ENCODE results near the gene BEGAIN.
"Not testable (repeated sequence)": the region's sequence is repeated elsewhere in the genome, so short reads cannot be mapped to it uniquely, and the experiment has no call there.

BEGAIN gene

DNA sequence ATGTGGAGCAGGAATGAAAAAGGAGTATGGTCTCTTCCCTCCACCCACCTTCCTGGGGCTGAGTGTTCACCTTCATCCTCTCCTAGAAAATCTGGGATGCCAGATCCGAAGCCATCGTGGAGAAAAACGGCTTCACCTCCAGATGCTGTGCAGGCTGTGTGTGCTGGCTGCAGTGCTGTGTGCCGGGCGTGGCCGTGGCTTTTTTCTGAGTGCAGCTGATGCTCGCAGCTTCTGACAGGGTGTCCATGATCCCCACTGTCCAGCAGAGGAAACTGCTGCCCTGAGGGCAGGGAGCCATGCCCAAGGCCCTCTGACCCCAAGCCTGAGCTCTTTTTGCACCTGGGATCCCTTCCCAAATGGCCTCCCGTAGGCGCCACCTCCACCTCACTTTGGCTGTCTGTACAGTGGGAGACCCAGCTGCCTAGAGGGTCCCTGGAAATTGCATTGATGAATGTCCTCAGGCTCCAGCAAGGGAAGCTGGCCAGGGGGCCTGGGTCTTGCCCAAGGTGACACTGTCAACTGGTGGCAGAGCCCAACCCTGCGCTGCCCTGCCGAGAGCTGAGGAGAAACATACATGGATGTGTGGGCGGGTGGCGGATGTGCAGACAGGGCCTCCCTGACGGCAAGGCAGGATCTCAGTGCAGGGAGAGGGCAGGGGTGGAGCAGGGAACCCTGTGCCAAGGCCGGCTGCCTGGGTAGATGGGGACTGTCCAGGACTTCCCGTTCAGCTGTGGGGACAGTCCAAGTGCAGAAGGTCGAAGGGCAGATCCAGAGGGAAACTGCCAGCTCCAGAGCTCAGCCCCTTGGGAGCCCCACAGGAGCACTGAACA is 53.3 kb downstream of the BEGAIN start:
- DNase-seq, result no peak

DNA sequence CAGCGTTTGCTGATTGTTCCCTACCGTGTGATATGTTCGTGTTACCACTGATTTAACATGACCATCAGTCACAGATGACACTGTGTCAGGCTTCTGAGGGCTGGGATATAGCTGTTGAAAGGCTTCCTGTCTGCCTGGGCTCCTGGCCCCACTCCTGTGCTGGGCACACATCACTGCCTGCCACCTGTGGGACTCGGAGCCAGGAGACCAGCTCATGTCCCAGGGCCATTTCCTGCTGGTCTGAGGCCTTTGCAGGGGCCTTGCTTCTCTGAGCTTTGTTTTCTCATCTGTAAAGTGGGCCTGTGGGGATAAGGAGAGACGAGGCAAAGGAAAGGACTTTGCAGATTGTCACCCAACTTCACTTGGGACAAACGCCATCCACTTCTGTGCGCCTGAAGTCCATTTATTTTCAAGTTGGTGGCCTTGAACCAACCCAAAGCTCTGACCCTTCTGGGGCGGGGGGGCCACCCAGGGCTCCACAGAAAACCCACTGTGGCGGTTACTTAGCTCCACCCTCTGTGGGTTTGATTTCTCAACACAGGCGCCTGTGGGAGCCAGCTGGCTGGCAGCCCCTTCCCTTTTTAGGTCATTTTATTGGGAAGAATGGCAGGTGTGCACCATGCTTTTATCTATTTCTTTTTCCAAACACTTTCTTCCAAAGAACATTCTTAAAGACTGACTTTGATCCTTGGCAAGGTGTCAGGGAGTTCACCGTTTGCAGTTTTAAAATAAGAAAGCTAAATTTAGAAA is 54.1 kb downstream of the BEGAIN start:
- no peak for DNase-seq

DNA sequence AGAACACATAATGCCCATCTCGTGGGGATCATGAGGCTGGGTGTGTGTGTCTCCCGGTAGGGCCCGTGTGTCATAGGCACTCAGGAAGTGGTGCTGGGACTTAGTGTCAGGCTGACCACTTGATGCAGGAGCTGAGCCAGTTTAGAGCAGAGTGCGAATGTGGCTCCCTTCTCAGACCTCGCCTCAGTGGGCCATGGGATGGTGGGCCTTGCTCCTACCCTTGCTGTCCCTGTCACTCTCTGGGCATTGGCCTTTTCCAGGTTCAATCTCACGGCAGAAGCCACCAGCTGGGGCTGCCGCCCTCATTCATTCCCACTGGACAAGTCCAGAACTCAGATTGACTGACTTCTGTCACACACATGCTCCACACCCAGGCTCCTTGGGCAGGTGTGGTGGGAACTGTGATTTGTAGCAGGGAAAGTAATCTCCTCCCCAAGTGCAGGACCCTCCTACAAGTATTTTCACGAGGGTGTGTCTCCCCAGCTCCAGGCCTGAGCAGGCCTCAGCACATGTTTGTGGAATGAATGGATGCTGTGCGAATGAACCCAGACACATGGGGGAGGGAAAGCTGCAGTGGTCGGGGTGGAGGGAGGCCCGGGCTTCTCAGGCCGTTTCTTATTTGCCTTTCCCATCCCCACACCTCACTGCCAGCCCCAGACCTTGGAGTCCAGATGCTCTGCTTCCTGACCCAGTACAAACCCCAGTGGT is 54.9 kb downstream of the BEGAIN start:
- no peak for DNase-seq

DNA sequence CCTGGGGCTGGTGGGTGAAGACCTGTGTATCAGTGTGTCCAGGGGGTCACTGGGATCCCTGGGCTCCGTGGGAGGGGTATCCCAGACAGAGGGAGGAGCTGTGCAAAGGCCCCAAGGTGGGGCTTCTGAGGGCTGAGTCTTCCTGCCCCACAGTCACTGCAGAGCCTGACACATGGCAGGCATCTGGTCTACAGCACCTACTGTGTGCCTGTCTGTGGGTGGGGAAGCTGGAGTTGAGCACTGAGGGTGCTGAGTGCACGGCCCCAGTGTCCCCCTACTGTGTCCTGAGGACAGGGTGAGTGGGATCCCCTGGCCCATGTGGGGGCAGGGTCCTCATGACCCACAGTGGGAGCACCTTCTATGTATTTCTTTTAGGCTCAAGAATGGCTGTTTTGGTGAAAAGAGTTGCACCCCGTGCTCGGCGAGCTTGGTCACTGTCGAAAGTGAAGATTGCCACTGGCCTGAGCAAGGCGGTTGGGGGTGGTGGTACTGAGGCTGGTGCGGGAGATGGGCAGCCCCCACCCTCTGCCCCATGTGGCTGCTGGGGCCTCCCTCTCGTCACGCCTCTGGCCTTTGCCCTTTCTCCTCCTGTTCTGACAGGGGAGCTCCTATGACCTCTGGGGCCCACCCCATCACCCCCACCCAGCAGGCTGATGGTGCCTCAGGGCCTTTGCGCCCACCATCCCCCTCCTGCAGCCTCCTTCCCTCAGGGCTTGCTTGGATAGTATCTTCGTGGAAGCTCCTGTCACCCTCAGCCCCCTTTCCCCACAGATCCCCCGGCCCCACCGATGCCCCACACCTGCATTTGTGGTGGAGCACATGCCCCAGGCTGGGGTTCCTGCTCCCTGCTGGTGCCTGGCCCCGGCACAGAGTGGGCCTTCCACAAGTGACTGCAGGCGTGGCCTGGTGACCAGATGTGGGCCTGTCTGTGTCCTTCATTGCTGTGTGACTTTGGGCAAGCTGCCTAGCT is 55.8 kb downstream of the BEGAIN start:
- no peak for DNase-seq

DNA sequence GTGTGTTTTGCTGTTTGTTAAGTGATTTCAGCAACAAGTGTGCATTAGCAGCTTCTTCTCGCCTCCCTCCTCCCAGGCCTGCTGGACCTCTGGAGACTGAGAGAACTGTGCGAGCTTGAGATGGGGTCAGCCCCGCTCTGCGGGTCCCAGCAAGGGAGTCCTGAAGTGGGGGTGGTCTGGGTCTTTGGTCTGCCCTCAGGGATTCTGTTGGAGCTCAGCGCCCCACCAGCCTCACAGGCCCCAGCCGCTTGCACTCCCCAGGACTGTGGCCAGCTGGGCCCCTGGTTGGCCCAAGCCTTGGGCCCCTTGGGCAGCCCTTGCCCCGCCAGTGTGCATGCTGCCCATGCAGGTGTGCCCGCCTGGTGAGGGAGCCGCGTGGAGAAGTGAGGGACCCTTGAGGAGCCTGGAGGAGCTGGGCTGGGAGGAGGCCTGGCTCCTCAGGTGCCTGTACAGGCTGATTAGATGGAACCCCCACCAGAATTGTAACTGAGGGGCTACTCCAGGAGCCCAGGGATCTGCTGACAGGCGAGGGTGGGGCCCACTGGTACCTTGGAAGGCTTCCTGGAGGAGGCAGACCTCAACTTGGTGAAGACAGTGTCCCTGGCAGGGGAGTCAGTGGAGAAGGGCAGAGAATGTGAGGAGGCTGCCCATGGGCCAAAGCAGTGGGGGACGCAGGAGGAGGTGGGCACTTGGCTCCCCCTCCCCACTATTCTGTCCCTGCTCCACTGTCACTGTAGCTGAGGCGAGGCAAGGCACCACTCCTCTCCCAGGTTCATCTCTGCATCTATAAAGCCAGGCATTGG is 56.7 kb downstream of the BEGAIN start:
- DNase-seq, result no peak

DNA sequence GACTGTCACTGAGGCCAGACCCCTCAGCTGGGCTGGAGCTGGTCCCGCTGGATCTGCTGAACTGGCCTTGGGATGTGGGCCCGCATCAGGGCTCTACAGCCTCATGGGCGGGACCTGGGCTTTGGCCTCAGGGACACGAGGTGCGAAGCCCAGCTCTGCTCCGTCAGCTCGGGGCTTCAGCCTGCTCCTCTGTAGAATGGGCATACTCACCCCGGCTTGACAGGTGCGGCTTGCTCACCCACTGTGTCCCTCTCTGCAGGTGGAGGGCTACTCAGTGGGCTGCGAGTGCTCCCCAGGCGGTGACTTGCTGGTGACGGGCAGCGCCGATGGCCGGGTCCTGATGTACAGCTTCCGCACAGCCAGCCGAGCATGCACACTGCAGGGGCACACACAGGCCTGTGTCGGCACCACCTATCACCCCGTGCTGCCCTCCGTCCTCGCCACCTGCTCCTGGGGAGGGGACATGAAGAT is 57.6 kb downstream of the BEGAIN start:
- no peak for DNase-seq

DNA sequence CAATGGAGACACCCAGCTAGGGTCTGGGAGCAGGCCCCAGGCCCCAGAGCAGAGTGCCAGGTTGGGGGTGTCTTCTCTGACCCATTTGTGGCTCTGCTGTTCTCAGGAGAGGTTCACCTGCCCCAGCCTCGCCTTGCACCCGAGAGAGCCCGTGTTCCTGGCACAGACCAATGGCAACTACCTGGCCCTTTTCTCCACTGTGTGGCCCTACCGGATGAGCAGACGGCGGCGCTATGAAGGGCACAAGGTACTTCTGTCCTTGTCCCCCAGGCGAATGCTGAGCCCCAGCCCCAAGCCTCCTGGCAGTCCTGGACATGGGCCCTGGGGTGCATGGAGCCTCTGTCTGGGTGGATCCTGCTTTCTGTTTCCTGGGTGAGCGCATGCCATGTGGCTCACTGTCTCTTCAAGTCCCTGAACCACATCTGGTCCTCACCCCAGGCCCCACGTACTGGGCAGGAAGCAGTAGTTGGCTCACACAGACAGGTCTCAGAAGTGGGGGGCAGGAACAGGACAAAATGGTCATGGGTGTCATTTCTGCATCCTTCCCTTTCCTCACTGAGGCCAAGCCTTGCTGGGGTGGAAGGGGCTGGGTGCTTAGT is 58.2 kb downstream of the BEGAIN start:
- no peak for DNase-seq

DNA sequence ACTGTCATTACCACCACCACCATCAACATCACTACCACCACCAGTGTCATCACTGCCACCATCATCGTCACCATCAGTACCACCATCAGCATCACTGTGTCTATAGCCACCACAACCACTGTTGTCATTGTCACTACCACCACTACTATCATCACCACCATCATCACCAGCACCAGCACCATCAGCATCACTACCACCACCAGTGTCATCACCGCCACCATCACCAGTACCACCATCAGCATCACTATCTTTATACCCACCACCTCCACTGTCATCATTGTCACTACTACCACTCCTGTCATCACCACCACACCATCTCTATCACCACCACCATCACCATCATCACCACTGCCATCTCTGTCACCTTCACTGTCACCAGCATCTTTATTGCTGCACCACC is 60.6 kb downstream of the BEGAIN start:
- DNase-seq, result no peak

DNA sequence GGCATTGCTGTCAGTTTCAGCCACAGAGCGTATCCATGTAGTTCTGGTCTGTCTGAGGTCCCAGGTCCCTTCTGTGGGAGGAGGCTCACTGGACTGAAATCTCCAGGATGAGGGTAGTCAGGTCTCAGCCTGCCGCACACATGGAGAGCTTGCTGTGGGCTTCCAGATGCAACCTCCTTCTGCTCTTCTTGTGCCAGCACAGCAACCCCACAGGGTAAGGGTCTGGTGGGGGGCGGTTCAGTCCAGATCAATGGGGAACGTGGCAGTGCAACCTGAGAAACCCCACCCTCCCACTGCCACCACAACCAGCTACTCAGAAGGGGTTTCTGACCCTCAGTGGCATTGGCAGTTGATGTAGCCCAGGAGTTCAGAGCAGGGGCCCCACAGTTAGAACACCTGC is 61.2 kb downstream of the BEGAIN start:
- DNase-seq, result no peak

DNA sequence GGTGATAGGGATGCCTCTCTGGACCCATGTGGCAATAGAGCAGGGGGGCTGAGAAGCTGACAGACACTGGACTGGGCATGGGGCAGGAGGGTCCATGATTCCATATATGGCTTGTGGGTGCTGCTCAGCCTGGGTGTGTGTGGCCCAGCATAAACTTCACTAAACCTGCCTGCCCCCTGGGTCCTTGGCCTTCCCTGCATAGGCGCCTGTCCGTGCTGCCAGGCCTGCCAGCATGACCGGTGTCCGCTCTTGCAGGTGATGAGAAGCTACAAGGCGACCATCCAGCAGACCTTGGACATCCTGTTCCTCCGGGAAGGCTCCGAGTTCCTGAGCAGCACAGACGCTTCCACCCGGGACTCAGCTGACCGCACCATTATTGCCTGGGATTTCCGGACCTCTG is 61.6 kb downstream of the BEGAIN start:
- DNase-seq, result no peak

DNA sequence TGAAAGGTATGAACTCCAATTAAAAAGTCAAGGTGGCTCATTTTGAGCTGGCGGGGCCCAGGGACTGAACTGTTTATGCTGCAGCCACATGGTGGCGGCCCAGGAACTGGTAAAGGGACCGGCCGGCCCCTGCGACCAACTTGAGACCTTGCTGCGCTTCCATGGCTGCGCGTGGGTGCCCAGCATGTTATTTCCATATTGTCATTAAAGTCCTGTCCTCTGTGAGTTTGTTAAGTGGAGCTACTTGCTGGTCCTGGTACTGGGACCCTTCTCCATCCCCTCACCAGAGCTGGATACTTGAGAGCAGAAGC is 62.3 kb downstream of the BEGAIN start:
- no peak for DNase-seq

DNA sequence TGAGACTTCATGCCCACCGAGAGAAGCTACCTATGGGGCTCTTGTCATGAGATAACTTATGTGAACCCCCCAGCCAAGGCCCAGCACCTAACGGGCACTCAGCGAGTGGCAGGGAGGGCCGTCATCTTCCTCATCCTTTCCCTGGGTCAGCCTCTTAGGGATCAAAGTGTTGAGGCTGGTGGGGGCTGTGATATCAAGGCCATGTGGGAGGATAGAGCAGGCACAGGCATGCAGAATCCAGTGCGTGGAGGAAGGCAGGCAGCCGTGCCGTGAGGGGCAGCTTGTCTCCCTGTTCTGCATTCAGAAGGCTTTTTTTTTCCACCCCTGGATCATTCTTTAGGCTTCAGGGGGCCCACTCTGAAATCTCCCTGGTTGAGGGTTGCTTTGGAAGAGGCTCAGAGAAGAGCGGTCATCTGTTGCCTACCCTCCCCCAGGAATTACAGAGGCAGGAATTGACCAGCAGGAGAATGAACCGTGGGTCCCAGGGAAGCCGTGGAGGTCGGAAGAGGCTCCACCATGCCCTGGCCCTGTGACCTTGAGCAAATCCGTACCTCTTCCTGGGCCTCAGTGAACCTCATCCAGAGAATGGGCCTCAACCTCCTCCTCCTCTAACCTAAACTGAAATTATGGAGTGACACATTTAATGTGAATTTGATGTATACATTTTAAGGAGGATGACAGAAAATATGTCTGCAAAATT is 62.8 kb downstream of the BEGAIN start:
- DNase-seq, result no peak

DNA sequence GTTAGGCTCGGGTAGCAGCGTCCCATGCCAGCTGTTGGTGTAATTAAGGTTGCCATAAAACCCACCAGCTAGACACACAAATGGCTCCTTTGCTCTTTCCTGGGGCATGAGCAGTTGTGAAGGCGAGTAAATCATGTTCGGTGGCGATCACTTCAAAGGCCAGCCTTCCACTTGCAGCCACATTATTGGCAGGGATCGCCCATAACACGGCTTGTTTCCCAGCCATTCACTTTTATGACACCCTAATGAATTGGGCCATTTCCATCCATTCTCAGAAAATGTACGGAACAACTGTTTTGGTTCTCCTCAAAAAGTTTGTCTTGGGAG is 63.4 kb downstream of the BEGAIN start:
- DNase-seq, result no peak

DNA sequence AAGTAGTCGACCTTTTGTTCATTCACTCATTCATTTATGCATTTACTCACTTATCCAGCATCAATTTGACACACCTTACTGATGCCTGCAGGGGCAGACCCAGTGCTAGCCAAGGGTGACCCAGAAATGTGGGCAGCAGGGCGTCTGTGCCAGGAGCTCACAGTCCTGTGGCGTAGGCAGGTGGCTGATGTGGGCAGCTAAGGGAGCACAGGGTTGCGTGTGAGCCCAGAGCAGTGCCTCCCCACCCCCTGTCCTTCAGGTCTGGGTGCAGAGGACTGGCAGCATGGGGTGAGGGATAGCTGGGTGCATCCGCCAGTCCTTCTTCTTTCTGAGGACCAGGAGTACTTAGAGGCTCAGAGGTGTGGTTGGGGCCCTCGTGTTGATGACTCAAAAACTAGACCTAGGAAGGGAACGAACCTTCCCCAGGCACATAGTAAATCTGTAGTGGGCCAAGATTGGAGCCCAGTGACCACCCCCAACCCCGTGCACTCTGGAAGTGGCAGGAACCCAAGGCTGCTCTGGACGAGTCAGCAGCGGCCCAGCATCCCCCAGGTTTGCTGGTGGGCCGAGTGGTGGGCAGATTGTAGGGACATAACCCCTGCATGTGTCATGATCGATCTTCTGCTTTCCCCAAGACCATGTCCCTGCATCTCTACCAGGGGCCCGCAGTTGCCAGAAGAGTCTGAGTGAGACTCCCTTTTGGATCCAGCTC is 63.9 kb downstream of the BEGAIN start:
- DNase-seq, result no peak

DNA sequence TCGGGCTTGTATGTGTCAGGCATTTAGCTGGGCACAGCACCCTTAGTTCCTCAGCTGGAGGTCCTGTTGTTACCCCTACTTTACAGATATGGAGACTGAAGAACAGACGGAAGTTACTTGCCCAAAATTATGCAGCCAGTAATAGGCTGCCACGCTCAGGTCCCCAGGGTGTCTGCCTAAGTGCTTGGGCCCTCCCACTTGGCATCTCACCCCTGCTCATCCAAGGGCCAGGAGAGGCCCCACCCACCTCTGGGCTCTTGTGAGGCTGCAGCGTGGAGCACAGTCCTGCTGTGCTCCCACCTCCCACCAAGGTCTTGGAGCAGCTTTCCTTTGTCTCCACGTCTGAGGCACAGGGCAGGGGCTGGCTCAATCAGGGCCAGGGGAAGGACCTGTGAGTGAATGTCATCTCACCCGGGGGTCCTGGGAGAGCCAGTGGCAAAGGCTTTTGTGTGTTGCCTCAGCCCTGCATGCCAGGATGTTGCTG is 64.6 kb downstream of the BEGAIN start:
- no peak for DNase-seq

DNA sequence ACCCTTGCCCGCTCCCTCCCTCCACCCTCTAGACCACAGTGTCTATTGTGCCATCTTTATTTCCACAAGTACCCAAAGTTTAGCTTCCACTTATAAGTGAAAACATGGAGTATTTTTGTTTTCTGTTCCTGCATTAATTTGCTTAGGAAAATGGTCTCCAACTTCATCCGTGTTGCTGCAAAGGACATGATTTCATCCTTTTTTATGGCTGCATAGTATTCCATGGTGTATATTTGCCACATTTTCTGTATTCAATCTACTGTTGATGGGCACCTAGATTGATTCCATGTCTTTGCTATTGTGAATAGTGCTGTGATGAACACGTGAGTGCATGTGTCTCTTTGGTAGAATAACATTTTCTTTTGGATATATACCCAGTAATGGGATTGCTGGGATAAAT is 81.2 kb downstream of the BEGAIN start:
- not testable (repeated sequence) for DNase-seq

DNA sequence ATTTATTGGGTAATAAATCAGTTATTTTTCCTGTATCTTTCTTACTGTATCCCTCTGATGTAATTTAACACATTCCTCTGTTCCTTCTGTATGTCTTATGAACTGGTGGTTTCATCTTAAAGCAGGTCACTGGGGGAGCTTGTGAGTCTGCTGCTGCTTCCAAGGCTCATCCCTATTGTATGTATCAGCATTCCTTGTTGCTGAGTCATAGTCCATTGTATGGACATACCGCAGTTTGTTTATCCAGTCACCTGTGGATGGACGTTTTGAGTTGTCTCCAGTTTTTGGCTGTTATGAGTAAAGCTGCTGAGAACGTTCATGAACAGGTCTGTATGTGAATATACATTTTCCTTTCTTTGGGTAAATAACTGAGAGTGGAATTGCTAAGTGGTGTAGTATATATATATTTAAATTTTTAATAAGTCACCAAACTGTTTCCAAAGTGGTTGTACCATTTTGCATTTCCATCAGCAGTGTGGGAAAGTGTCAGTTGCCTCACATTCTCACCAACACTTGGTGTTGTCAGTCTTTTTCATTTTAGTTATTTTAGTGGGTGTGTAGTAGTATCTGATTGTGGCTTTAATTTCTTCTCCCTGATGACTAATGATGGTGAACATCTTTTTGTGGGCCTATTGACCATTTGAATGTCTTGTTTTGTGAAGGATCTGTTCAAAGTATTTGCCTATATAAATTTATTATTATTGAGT is 82.7 kb downstream of the BEGAIN start:
- peak; percentile 7 for DNase-seq

DNA sequence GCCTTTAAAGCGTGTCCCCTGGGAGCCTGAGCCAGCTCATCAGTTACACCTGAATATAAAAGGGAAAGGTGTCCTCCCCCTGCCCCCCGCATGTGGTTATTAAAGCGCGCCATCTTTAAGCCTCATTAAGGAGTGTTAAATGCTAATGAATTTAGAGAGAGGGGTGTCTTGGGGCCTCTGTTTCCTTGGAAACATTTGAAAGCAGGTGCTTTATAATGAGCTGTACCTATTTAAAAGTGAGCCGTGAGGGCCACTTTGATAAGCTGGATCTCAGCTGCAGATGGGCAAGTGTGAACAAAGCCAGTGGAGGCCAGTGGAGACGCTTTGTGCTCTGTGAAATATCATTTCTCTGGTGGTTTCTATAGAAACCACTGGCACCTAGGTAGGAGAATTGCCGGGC is 84.0 kb downstream of the BEGAIN start:
- no peak for DNase-seq

DNA sequence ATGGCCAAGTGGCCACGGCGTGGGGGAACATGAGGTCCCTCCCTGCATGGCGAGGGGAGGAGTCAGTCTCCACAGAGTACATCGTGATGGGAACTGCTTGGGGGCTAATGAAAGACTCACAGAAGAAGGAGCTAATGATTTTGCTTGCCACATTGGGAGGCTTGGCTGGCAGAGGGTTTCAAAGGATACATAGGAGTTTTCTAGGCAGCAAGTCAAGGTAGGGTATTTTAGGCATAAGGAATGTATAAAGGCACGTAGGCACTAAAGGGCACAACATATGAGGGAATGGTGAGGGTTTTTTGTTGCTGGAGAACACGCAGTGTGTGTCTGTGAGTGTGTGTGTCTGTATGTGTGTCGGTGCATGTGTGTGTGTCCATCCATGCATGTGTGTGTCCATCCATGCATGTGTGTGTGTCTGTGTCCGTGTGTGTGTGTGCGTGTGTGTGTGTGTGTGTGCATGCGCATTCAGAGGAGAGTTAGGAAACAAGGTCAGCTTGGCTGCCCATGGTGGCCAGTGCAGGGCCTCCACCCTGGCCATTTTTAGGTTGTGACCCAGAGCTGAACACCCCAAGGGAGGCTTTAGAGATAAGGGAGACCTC is 84.5 kb downstream of the BEGAIN start:
- DNase-seq, result no peak

Data from T1000 (cell line).